Fibroblast of lung (primary cell): Measurements from ENCODE around the gene TBC1D5.

Experiments used
- CTCF ChIP-seq, 2 donors: IDR thresholded peaks in 1 of 2; conservative IDR thresholded peaks in 1 of 2; 1 replicate in 1 of 2; 2 replicates in 1 of 2; pipeline ENCODE4 v1.5.1; 2011 to 2012; ENCODE audit warnings: low read length in 2 of 2, control low read depth in 1 of 2, inconsistent platforms in 1 of 2, low read depth in 1 of 2, mild to moderate bottlenecking in 1 of 2
- EZH2 ChIP-seq: IDR thresholded peaks from 2 replicates; pipeline ENCODE4 v1.5.1; 2012; ENCODE audit warnings: low read length, control low read depth, mild to moderate bottlenecking; ENCODE audit errors: missing control alignments

GRCh38 chr3:17138246-17139039 is 604.0 kb downstream of the TBC1D5 start:
- TF ChIP-seq CTCF (conservative IDR thresholded peaks at IDR 0.05 in 1 of 2, IDR thresholded peaks at IDR 0.05 in 1 of 2; ENCODE audit: low read depth in 1 of 2, low read length in 2 of 2) = no peak
- TF ChIP-seq EZH2 = no peak
